GM19025 (cell line): ENCODE measurements around the gene HTRA3.

Experiments
- ATAC-seq: cut with Tn5 transposase; IDR thresholded peaks from one replicate; pipeline ENCODE4 v1.9.1; 2021; ENCODE audit warnings: mild to moderate bottlenecking, low read depth, moderate library complexity; ENCODE audit not compliant: unreplicated experiment

HTRA3 gene

GRCh38 chr4:8245884-8246833, 23.4 kb upstream of the HTRA3 start:
- ATAC-seq: no peak

GRCh38 chr4:8247047-8247930, 22.3 kb upstream of the HTRA3 start:
- ATAC-seq: no peak

GRCh38 chr4:8248091-8248490, 21.5 kb upstream of the HTRA3 start:
- no peak for ATAC-seq

- no peak for ATAC-seq
These were observed 19.3 kb upstream of the HTRA3 start for GRCh38 chr4:8250227-8250626.

GRCh38 chr4:8250637-8251036, 18.9 kb upstream of the HTRA3 start:
- ATAC-seq: no peak

- no peak for ATAC-seq
These were observed 18.3 kb upstream of the HTRA3 start for GRCh38 chr4:8251110-8251883.

GRCh38 chr4:8252301-8253173, 17.0 kb upstream of the HTRA3 start:
- ATAC-seq: no peak

GRCh38 chr4:8254076-8254475, 15.5 kb upstream of the HTRA3 start:
- no peak for ATAC-seq

- ATAC-seq: no peak
These were observed 13.7 kb upstream of the HTRA3 start for GRCh38 chr4:8255698-8256441.

GRCh38 chr4:8257854-8258253, 11.7 kb upstream of the HTRA3 start:
- no peak for ATAC-seq

- ATAC-seq: no peak
These were observed 10.9 kb upstream of the HTRA3 start for GRCh38 chr4:8258552-8259212.

GRCh38 chr4:8259743-8260430, 9.7 kb upstream of the HTRA3 start:
- no peak for ATAC-seq

- ATAC-seq: no peak
These were observed 8.9 kb upstream of the HTRA3 start for GRCh38 chr4:8260656-8261111.

GRCh38 chr4:8261851-8262535, 7.6 kb upstream of the HTRA3 start:
- no peak for ATAC-seq

GRCh38 chr4:8262637-8263322, 6.8 kb upstream of the HTRA3 start:
- ATAC-seq: no peak

- ATAC-seq: no peak
These were observed 6.2 kb upstream of the HTRA3 start for GRCh38 chr4:8263397-8263796.

- ATAC-seq: no peak
These were observed 5.4 kb upstream of the HTRA3 start for GRCh38 chr4:8264106-8264505.
